Retina (tissue), 1 donor: ENCODE data around the gene E4F1.

ENCODE experiments used
- DNase-seq: peaks from one replicate; pipeline ENCODE4 v3.0.0-alpha.2; 2016

The E4F1 gene

GRCh38 chr16:2223221-2223941, at the start of gene E4F1:
TSS of gene E4F1 (plus strand) at chr16:2223591. CDS start at chr16:2223614, 23 bp downstream.
- DNase-seq, result peak; percentile 96

- DNase-seq, result no peak
Observed at GRCh38 chr16:2173916-2174315, 49.5 kb upstream of the E4F1 start.

- DNase-seq, result no peak
Observed at GRCh38 chr16:2174396-2175131, 48.8 kb upstream of the E4F1 start.

- DNase-seq, result no peak
Observed at GRCh38 chr16:2175454-2175853, 47.9 kb upstream of the E4F1 start.

- DNase-seq, result no peak
Observed at GRCh38 chr16:2176047-2176446, 47.3 kb upstream of the E4F1 start.

- no peak for DNase-seq
Observed at GRCh38 chr16:2177101-2177500, 46.3 kb upstream of the E4F1 start.

- DNase-seq, result no peak
Observed at GRCh38 chr16:2177561-2177960, 45.8 kb upstream of the E4F1 start.

GRCh38 chr16:2178321-2179106, 44.9 kb upstream of the E4F1 start:
- no peak for DNase-seq

- no peak for DNase-seq
Observed at GRCh38 chr16:2179107-2179501, 44.3 kb upstream of the E4F1 start.

- no peak for DNase-seq
Observed at GRCh38 chr16:2179576-2179975, 43.8 kb upstream of the E4F1 start.

- no peak for DNase-seq
Observed at GRCh38 chr16:2180461-2180860, 42.9 kb upstream of the E4F1 start.

GRCh38 chr16:2180962-2181923, 42.1 kb upstream of the E4F1 start:
- no peak for DNase-seq

GRCh38 chr16:2181952-2182351, 41.4 kb upstream of the E4F1 start:
- DNase-seq, result no peak

GRCh38 chr16:2183671-2184070, 39.7 kb upstream of the E4F1 start:
- no peak for DNase-seq

- no peak for DNase-seq
Observed at GRCh38 chr16:2184346-2184745, 39.0 kb upstream of the E4F1 start.

GRCh38 chr16:2184962-2185361, 38.4 kb upstream of the E4F1 start:
- no peak for DNase-seq

- DNase-seq, result no peak
Observed at GRCh38 chr16:2186064-2186463, 37.3 kb upstream of the E4F1 start.

- DNase-seq, result no peak
Observed at GRCh38 chr16:2186505-2186904, 36.9 kb upstream of the E4F1 start.

GRCh38 chr16:2187212-2187611, 36.2 kb upstream of the E4F1 start:
- DNase-seq, result no peak

- no peak for DNase-seq
Observed at GRCh38 chr16:2188395-2188794, 35.0 kb upstream of the E4F1 start.

- DNase-seq, result no peak
Observed at GRCh38 chr16:2189252-2189893, 34.0 kb upstream of the E4F1 start.
